GM18909 (cell line): Measurements from ENCODE around the gene COL27A1.
"Not testable (repeated sequence)": the region's sequence is repeated elsewhere in the genome, so short reads cannot be mapped to it uniquely, and the experiment has no call there.

Experiments
- ATAC-seq: cut with Tn5 transposase; IDR thresholded peaks from one replicate; pipeline ENCODE4 v1.9.1; 2021; ENCODE audit warnings: mild to moderate bottlenecking; ENCODE audit not compliant: unreplicated experiment, poor library complexity

COL27A1 gene

GRCh38 chr9:114311571-114312512 is 156.5 kb downstream of the COL27A1 start:
- ATAC-seq, result no peak

- ATAC-seq, result no peak
These were observed 157.2 kb downstream of the COL27A1 start for GRCh38 chr9:114312513-114312875.

- no peak for ATAC-seq
These were observed 157.8 kb downstream of the COL27A1 start for GRCh38 chr9:114313186-114313585.

GRCh38 chr9:114314256-114314867 is 159.0 kb downstream of the COL27A1 start:
- ATAC-seq, result no peak

GRCh38 chr9:114314881-114315722 is 159.8 kb downstream of the COL27A1 start:
- no peak for ATAC-seq

GRCh38 chr9:114315723-114316363 is 160.5 kb downstream of the COL27A1 start:
- ATAC-seq, result no peak

GRCh38 chr9:114316605-114317230 is 161.4 kb downstream of the COL27A1 start:
- ATAC-seq, result no peak

GRCh38 chr9:114317665-114318357 is 162.5 kb downstream of the COL27A1 start:
- ATAC-seq, result no peak

- ATAC-seq, result no peak
These were observed 163.1 kb downstream of the COL27A1 start for GRCh38 chr9:114318416-114318815.

GRCh38 chr9:114319147-114319546 is 163.8 kb downstream of the COL27A1 start:
- ATAC-seq, result no peak

- not testable (repeated sequence) for ATAC-seq
These were observed 165.4 kb downstream of the COL27A1 start for GRCh38 chr9:114320710-114321109.

GRCh38 chr9:114321759-114322158 is 166.4 kb downstream of the COL27A1 start:
- ATAC-seq, result no peak

- not testable (repeated sequence) for ATAC-seq
These were observed 167.0 kb downstream of the COL27A1 start for GRCh38 chr9:114322160-114322818.

- ATAC-seq, result not testable (repeated sequence)
These were observed 167.6 kb downstream of the COL27A1 start, which contains the start of gene ORM1 for GRCh38 chr9:114322831-114323531. Gene ORM1 (plus strand): TSS chr9:114323098. CDS start chr9:114323134, 36 bp downstream.

GRCh38 chr9:114323849-114324248 is 168.5 kb downstream of the COL27A1 start:
- not testable (repeated sequence) for ATAC-seq

GRCh38 chr9:114324492-114324891 is 169.2 kb downstream of the COL27A1 start:
- no peak for ATAC-seq

GRCh38 chr9:114324965-114325364 is 169.6 kb downstream of the COL27A1 start:
- not testable (repeated sequence) for ATAC-seq

- not testable (repeated sequence) for ATAC-seq
These were observed 170.4 kb downstream of the COL27A1 start for GRCh38 chr9:114325684-114326254.
